Sigmoid colon (tissue), 4 donors: ENCODE results near the gene MAST1.
"Not testable (repeated sequence)": the region's sequence is repeated elsewhere in the genome, so short reads cannot be mapped to it uniquely, and the experiment has no call there.

ENCODE experiments used
- CTCF ChIP-seq, 4 experiments: fragments of 450-650 bp in 3 of 4; fragments of 200-600 bp in 1 of 4; IDR thresholded peaks; one replicate each; pipeline ENCODE4 v1.5.1; 2016 to 2019; ENCODE audit warnings: antibody characterized with exemption in 4 of 4, mild to moderate bottlenecking in 3 of 4, moderate library complexity in 2 of 4
- POLR2A ChIP-seq, 2 donors: fragments of 450-650 bp; IDR thresholded peaks; one replicate each; pipeline ENCODE4 v1.6.1; 2016; ENCODE audit warnings: antibody characterized with exemption in 2 of 2, mild to moderate bottlenecking in 2 of 2, moderate library complexity in 2 of 2
- POLR2AphosphoS5 ChIP-seq, 4 donors: sonication (generic); formaldehyde crosslinking; IDR thresholded peaks; one replicate each; pipeline ENCODE4 v1.6.1; 2017; ENCODE audit warnings: antibody characterized with exemption in 4 of 4

GRCh38 chr19:12915860-12916259 lies 77.5 kb downstream of the MAST1 start:
- not testable (repeated sequence) for TF ChIP-seq POLR2A, CTCF, POLR2AphosphoS5 (IDR thresholded peaks at IDR 0.05)
